Colonic mucosa (tissue), 4 donors: ENCODE data around the gene FLT3. TPM values are rescaled to one million over a fixed set of nuclear protein-coding genes. Genes with fewer than 3 reads are reported as not detected.

Experiments
- DNase-seq: peaks from one replicate; pipeline ENCODE4 v3.0.0-alpha.2; 2020
- H3K27ac ChIP-seq: fragments of 200-600 bp; one replicate; pipeline ENCODE4 v1.8.0; 2021
- H3K27me3 ChIP-seq: fragments of 200-600 bp; one replicate; pipeline ENCODE4 v1.8.0; 2021
- H3K36me3 ChIP-seq: fragments of 200-600 bp; one replicate; pipeline ENCODE4 v1.8.0; 2021
- H3K4me1 ChIP-seq: fragments of 200-600 bp; one replicate; pipeline ENCODE4 v1.8.0; 2021; ENCODE audit warnings: mild to moderate bottlenecking
- H3K4me3 ChIP-seq: fragments of 200-600 bp; one replicate; pipeline ENCODE4 v1.8.0; 2021
- H3K9ac ChIP-seq, 2 donors: one replicate each; pipeline ENCODE4 v1.7.0; 2013; ENCODE audit warnings: control low read depth in 2 of 2, low read depth in 2 of 2, low read length in 2 of 2
- H3K9me3 ChIP-seq: fragments of 200-600 bp; one replicate; pipeline ENCODE4 v1.8.0; 2021
- intact Hi-C: fragments of 100-400 bp; cut with DNase I; formaldehyde crosslinking; loops from one replicate; pipeline ENCODE4 v1.14.1; 2022
- total RNA-seq, 2 donors: library from RNA; stranded (reverse); fragmentation: NEBNext Ultra II Directional in 1 of 2; extraction: Animal tissue kit (Norgen Biotek cat#: 25700) in 1 of 2; gene quantifications; one replicate each; pipeline ENCODE4 v1.2.1, GENCODE V29; 2021
- TF ChIP-seq, protein P1 (sequence below): fragments of 200-600 bp; IDR thresholded peaks from one replicate; pipeline ENCODE4 v1.8.0; 2022; ENCODE audit warnings: antibody characterized with exemption, mild to moderate bottlenecking
- donor health status: healthy.
- donor health status: DM: no; HTN: no; CAD: no.
- donor health status: DM: no; HTN: no; CAD: no.

FLT3 gene
- total RNA-seq, 2 donors from 2014 or later: 0.19 TPM; not detected in 1

DNA sequence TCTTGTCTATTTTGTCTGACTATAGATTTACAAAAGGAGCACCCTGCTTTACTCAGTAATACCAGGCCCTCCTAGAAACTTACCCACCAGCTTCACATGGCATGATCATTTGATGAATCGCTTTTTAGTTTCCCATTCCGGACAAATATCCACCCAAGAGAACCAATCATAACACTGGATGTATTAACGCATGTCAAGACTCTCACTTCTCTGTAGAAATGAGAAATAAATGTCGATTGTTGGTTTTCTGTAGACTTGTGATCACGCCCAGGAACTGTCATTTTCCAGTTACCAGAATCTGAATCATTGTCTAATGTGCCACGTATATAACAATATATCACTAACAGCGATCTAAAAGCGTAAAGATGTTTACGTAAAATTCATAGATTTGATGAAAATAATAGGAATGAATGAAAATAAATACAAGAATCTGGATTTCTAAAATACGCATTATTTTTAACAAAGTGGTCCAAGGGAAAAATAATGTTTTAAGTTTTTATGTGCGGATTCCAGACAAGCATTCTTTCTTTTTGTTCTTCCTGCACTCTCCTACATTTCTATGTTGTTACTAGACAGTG is 145.3 kb downstream of the FLT3 start:
- H3K9ac ChIP-seq: peak overlapping the region in 1 of 2 donors; percentile 84

DNA sequence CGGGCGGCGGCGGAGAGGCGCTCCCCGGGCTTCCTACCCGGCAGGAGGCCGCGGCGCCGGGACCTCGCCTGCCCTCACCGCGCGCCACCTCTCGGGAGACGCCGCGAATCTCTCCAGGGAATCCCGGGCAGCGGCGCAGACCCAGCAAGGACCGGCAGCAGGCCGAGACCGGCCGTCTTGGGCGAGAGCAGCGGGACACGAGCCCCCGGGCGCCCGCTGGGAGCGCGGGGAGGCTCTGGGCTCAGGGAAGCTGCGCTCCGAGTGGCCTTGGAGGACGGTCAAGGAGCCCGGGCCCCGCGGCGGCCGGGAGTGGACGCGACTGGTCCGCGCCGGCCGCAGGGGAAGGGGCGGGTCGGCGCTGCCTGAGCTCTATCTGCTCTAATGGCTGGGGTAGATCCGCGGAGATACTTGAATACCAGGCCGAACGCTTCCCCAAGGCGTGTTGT is 145.9 kb downstream of the FLT3 start:
- TF ChIP-seq, protein P1, sequence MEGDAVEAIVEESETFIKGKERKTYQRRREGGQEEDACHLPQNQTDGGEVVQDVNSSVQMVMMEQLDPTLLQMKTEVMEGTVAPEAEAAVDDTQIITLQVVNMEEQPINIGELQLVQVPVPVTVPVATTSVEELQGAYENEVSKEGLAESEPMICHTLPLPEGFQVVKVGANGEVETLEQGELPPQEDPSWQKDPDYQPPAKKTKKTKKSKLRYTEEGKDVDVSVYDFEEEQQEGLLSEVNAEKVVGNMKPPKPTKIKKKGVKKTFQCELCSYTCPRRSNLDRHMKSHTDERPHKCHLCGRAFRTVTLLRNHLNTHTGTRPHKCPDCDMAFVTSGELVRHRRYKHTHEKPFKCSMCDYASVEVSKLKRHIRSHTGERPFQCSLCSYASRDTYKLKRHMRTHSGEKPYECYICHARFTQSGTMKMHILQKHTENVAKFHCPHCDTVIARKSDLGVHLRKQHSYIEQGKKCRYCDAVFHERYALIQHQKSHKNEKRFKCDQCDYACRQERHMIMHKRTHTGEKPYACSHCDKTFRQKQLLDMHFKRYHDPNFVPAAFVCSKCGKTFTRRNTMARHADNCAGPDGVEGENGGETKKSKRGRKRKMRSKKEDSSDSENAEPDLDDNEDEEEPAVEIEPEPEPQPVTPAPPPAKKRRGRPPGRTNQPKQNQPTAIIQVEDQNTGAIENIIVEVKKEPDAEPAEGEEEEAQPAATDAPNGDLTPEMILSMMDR: no peak
- peak overlapping the region; percentile 88 for H3K27ac ChIP-seq
- no peaks in the 10 kb centered on the region for H3K4me1 ChIP-seq
- H3K9me3 ChIP-seq: no peaks in the 10 kb centered on the region
- peaks cover 5% of the 10 kb centered on the region for H3K27me3 ChIP-seq
- peak overlapping the region; percentile 84 for H3K9ac ChIP-seq
- intact Hi-C loops: loop anchor here (5.0 kb wide), 2 partner anchors 87 to 122 kb away; no protein-coding TSS in a partner anchor
- DNase-seq: peak; percentile 63
- H3K4me3 ChIP-seq: peak overlapping the region; percentile 46
- H3K36me3 ChIP-seq: no peaks in the 10 kb centered on the region

More for the DNA sequence above, 145.3 kb downstream of the FLT3 start:
- Histone ChIP-seq H3K27me3 (peaks cover 11% of the 10 kb centered on the region), H3K4me3 (peak overlapping the region; percentile 46), H3K36me3 (no peaks in the 10 kb centered on the region), H3K9me3 (no peaks in the 10 kb centered on the region), H3K27ac (peak overlapping the region; percentile 88), H3K4me1 (peaks cover 2% of the 10 kb centered on the region)
- intact Hi-C loops: no loop called here
- TF ChIP-seq, protein P1: no peak
- DNase-seq: no peak

DNA sequence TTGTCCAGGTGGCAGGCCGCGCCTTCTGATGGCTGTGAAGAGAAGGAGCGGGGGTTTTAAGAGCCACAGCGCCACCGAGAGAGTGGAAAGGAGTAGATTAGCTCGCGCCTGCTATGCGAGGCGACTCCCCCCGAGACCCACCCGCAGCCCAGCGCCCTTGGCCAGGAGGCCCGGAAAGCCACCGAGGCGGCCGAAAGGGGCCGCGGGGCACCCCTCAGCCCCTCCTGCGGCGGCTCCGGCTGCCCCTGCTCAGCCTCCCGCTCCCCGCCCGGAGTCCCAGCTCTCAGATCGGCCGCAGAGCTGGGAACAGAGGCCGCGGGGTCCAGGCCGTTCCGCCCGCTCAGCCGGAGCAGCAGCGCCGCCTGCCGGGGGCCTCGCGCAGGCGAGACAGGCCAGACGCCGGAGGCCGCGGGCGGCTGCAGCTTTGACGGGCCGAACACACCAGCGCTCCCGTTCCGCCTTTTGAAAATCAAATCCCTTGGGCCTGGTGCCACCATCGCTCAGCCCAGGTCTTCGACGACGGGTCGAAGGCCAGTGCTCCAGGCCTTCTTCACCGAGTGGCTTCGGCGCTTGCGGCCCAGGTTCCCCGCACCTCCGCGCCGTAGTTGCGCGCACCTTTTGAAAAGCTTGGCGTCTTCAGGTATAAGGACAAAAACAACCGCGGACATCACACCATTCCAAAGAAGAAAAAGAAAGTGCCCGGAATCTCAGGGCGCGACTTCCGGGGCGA is 146.5 kb downstream of the FLT3 start:
- TF ChIP-seq, protein P1: peak; percentile 95
- peak overlapping the region; percentile 84 for H3K9ac ChIP-seq
- intact Hi-C loops: loop anchor here (5.0 kb wide), 2 partner anchors 87 to 122 kb away; no protein-coding TSS in a partner anchor
- H3K9me3 ChIP-seq: no peaks in the 10 kb centered on the region
- H3K27me3 ChIP-seq: peaks cover 5% of the 10 kb centered on the region
- peak overlapping the region; percentile 88 for H3K27ac ChIP-seq
- DNase-seq: peak; percentile 82
- H3K36me3 ChIP-seq: no peaks in the 10 kb centered on the region
- H3K4me1 ChIP-seq: no peaks in the 10 kb centered on the region
- peak overlapping the region; percentile 46 for H3K4me3 ChIP-seq

Other genes starting within 250 kb of the FLT3 start
- gene PDX1, start 180.6 kb downstream of the FLT3 start, total RNA-seq: under 1 TPM; 0.35 to 0.54 TPM
- 100 to 1,000 TPM; 271 to 391 TPM for gene CDX2, start 131.3 kb downstream of the FLT3 start, total RNA-seq
- 10 to 100 TPM; 26.9 to 40.7 TPM for gene URAD, start 111.9 kb downstream of the FLT3 start, total RNA-seq
- gene PAN3, start 38.0 kb upstream of the FLT3 start, total RNA-seq: 10 to 100 TPM; 29.3 to 38.7 TPM